ENCODE results near the gene GMDS.

The GMDS gene

GRCh38 chr6:1724616-1725015, 520.8 kb downstream of the GMDS start:
- peak; percentile 45 for DNase-seq

- DNase-seq, result peak; percentile 49
Observed at GRCh38 chr6:1724124-1724523, 521.3 kb downstream of the GMDS start.

- DNase-seq, result no peak
Observed at GRCh38 chr6:1722801-1723200, 522.6 kb downstream of the GMDS start.

- DNase-seq, result no peak
Observed at GRCh38 chr6:1720620-1721322, 524.6 kb downstream of the GMDS start.

GRCh38 chr6:1719922-1720321, 525.5 kb downstream of the GMDS start:
- DNase-seq, result no peak

- DNase-seq, result no peak
Observed at GRCh38 chr6:1716868-1717267, 528.5 kb downstream of the GMDS start.

- DNase-seq, result no peak
Observed at GRCh38 chr6:1716396-1716795, 529.0 kb downstream of the GMDS start.

- DNase-seq, result no peak
Observed at GRCh38 chr6:1715336-1715735, 530.1 kb downstream of the GMDS start.

- no peak for DNase-seq
Observed at GRCh38 chr6:1714654-1715053, 530.8 kb downstream of the GMDS start.

- no peak for DNase-seq
Observed at GRCh38 chr6:1713016-1713600, 532.3 kb downstream of the GMDS start.

GRCh38 chr6:1712451-1712850, 533.0 kb downstream of the GMDS start:
- DNase-seq, result no peak

GRCh38 chr6:1711136-1711535, 534.3 kb downstream of the GMDS start:
- no peak for DNase-seq

GRCh38 chr6:1709234-1709641, 536.2 kb downstream of the GMDS start:
- DNase-seq, result no peak

GRCh38 chr6:1708820-1709219, 536.6 kb downstream of the GMDS start:
- DNase-seq, result no peak

GRCh38 chr6:1708122-1708521, 537.3 kb downstream of the GMDS start:
- no peak for DNase-seq

- DNase-seq, result no peak
Observed at GRCh38 chr6:1705630-1706029, 539.8 kb downstream of the GMDS start.

- no peak for DNase-seq
Observed at GRCh38 chr6:1705183-1705582, 540.2 kb downstream of the GMDS start.

GRCh38 chr6:1704711-1705110, 540.7 kb downstream of the GMDS start:
- DNase-seq, result no peak

GRCh38 chr6:1703923-1704322, 541.5 kb downstream of the GMDS start:
- no peak for DNase-seq

GRCh38 chr6:1703091-1703855, 542.1 kb downstream of the GMDS start:
- DNase-seq, result no peak

GRCh38 chr6:1702580-1703051, 542.8 kb downstream of the GMDS start:
- DNase-seq, result no peak

GRCh38 chr6:1701668-1702353, 543.6 kb downstream of the GMDS start:
- DNase-seq, result no peak

- DNase-seq, result no peak
Observed at GRCh38 chr6:1700278-1700967, 545.0 kb downstream of the GMDS start.
